ENCODE data around the gene LRRIQ1. TPM values are rescaled to one million over a fixed set of nuclear protein-coding genes. Genes with fewer than 3 reads are reported as not detected.
A peak's percentile ranks its signal among the peaks of the same experiment; 100 is the strongest.

The LRRIQ1 gene
- total and polyA plus RNA-seq, 2 of the 13 experiments (the other 11 are each of a cell fraction or from before 2014, with no cell fraction given), result not detected

DNA sequence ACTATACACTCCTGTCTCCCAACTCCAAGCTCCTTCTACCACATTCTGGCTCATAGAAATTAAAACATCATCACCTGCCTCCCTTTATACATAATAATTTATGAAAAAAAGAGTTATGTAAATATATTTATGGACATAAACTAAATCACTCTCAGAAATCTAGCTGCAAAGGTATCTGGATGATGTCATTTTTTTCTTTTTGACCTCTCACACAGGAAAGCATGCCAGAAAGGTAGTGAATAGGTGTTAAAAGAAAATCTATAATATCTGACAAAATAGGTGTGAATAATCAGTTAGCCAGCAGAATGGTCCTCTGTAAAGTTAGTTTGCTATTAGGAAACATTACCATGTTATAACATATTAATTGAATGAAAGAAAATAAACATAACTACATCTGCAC, 7.7 kb downstream of the LRRIQ1 start:
- Histone ChIP-seq H4K20me1 (ENCODE audit: insufficient read depth, low read length) (no peaks in the 10 kb centered on the region), H3K4me1 (ENCODE audit: insufficient read depth, low read length) (no peaks in the 10 kb centered on the region), H3K79me2 (ENCODE audit: insufficient read depth, low read length) (no peaks in the 10 kb centered on the region), H2AFZ (ENCODE audit: low read length) (no peak overlapping the region), H3K36me3 (replicated peaks in 1 of 2; ENCODE audit: control insufficient read depth in 1 of 2, insufficient read depth in 2 of 2, low read length in 2 of 2) (no peaks in the 10 kb centered on the region), H3K4me2 (ENCODE audit: low read depth, low read length) (no peak overlapping the region), H3K9ac (ENCODE audit: insufficient read depth, low read depth, low read length) (no peak overlapping the region), H3K27ac (ENCODE audit: extremely low read length, insufficient read depth, low read length) (no peak overlapping the region), H3K4me3 (replicated peaks in 1 of 3; ENCODE audit: insufficient read depth in 1 of 3, low read depth in 2 of 3, low read length in 3 of 3) (no peak overlapping the region), H3K27me3 (ENCODE audit: control insufficient read depth in 1 of 2, insufficient read depth in 2 of 2, low read length in 2 of 2) (no peaks in the 10 kb centered on the region), H3K9me3 (ENCODE audit: low read length) (no peaks in the 10 kb centered on the region)
- DNase-seq (ENCODE audit: low spot score) (no peak), ATAC-seq (no peak), FAIRE-seq (no peak)
- TF ChIP-seq ZNF550 (CRISPR knock-in tag; IDR thresholded peaks at IDR 0.05; ENCODE audit: borderline replicate concordance), result no peak
- peak; percentile 67; the same call in 1 of the 2 replicates for TF ChIP-seq ATF7 (IDR thresholded peaks at IDR 0.05)
- TF ChIP-seq ATF7 (CRISPR knock-in tag; IDR thresholded peaks at IDR 0.05), result no peak
- POLR2A ChIA-PET, result no interaction called here
- CTCF ChIA-PET (ENCODE audit: low intra/inter-chr PET ratio, low total read pairs), result no interaction called here
- BruUV-seq (replicated peaks), result no TSS peak
- intact Hi-C loops (cut with micrococcal nuclease; ENCODE audit: unreplicated experiment) (no loop called here), in situ Hi-C loops (cut with HindIII; ENCODE audit: extremely low pct_ligation_motif_present, low pct_unique_long_range_greater_than_20kb) (no loop called here)

DNA sequence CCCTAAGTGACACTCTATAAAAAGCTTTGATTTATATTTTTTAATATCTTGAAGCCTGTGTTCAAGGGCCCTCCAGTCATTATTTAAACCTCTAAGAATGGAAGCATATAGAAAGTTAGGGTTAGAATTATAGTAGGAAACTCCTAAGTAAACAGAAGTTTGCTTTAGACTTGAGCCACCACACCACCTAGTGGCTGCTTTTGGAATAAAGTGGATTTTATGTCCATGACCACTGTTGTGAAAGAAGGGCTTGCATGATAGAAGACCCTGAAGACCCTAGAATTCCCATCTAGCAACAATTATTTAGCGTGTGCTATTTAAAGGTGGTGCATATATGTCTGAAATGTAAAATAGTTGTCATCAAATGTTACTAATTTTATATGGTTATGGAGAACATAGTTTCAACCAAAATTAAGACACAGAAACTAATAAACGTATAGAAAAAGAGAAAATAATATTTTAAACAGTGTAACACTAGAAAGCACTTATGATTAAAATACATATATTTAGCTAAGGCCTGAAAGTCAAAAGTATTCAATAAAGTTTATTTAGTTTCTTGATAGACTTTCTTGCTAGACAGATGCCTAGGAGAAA, 21.3 kb downstream of the LRRIQ1 start:
- H2AFZ ChIP-seq (ENCODE audit: low read length), result no peak overlapping the region
- in situ Hi-C loops (cut with HindIII; ENCODE audit: extremely low pct_ligation_motif_present, low pct_unique_long_range_greater_than_20kb) (no loop called here), intact Hi-C loops (cut with micrococcal nuclease; ENCODE audit: unreplicated experiment) (loop anchor here (1.0 kb wide), 1 partner anchor 183 kb away; no protein-coding TSS in a partner anchor)
- DNase-seq (ENCODE audit: low spot score) (peak; percentile 30), FAIRE-seq (peak; percentile 55), ATAC-seq (peak; percentile 59; the same call in 2 of the 3 replicates)
- H3K36me3 ChIP-seq (replicated peaks in 1 of 2; ENCODE audit: control insufficient read depth in 1 of 2, insufficient read depth in 2 of 2, low read length in 2 of 2), result no peaks in the 10 kb centered on the region
- H3K27me3 ChIP-seq (ENCODE audit: control insufficient read depth in 1 of 2, insufficient read depth in 2 of 2, low read length in 2 of 2), result no peaks in the 10 kb centered on the region
- no peaks in the 10 kb centered on the region for H3K9me3 ChIP-seq (ENCODE audit: low read length)
- H4K20me1 ChIP-seq (ENCODE audit: insufficient read depth, low read length), result no peaks in the 10 kb centered on the region
- no peak overlapping the region for H3K4me2 ChIP-seq (ENCODE audit: low read depth, low read length)
- BruUV-seq (replicated peaks), result no TSS peak
- WGBS (ENCODE audit: low lambda C conversion rate), result 5% methylated on average over 2 of the region's 2 CpGs
- H3K27ac ChIP-seq (ENCODE audit: extremely low read length, insufficient read depth, low read length), result no peak overlapping the region
- H3K79me2 ChIP-seq (ENCODE audit: insufficient read depth, low read length), result no peaks in the 10 kb centered on the region
- H3K4me1 ChIP-seq (ENCODE audit: insufficient read depth, low read length), result no peaks in the 10 kb centered on the region
- POLR2A ChIA-PET, result no interaction called here
- TF ChIP-seq ZNF329 (CRISPR knock-in tag; IDR thresholded peaks at IDR 0.05; ENCODE audit: low read depth) (no peak), CEBPB (IDR thresholded peaks at IDR 0.05; ENCODE audit: borderline replicate concordance, low read depth, low read length) (0 out of 2 replicates have a peak, but pooled peaks have one; percentile 8), TBL1XR1 (IDR thresholded peaks at IDR 0.05; ENCODE audit: borderline replicate concordance, low read length, partially characterized antibody) (no peak), TEAD3 (CRISPR knock-in tag; optimal IDR thresholded peaks at IDR 0.05; ENCODE audit: borderline replicate concordance) (no peak), FOXA3 (CRISPR knock-in tag; IDR thresholded peaks at IDR 0.05) (peak; percentile 44; the same call in 1 of the 2 replicates), POLR2A (IDR thresholded peaks at IDR 0.05; ENCODE audit: insufficient read depth in 1 of 2, low read depth in 2 of 2, low read length in 2 of 2) (no peak), STAG1 (CRISPR knock-in tag; IDR thresholded peaks at IDR 0.05) (peak; percentile 56), ZNF570 (CRISPR knock-in tag; IDR thresholded peaks at IDR 0.05; ENCODE audit: borderline replicate concordance) (no peak), SMC3 (IDR thresholded peaks at IDR 0.05; ENCODE audit: low read length) (peak; percentile 40; the same call in 1 of the 2 replicates), FOXA1 (IDR thresholded peaks at IDR 0.05) (no peak), FOXA1 (CRISPR knock-in tag; IDR thresholded peaks at IDR 0.05) (peak; percentile 64; the same call in 1 of the 2 replicates), FIP1L1 (IDR thresholded peaks at IDR 0.05; ENCODE audit: borderline replicate concordance, insufficient read depth, low read depth, low read length) (no peak)
- TF ChIP-seq, protein P1, sequence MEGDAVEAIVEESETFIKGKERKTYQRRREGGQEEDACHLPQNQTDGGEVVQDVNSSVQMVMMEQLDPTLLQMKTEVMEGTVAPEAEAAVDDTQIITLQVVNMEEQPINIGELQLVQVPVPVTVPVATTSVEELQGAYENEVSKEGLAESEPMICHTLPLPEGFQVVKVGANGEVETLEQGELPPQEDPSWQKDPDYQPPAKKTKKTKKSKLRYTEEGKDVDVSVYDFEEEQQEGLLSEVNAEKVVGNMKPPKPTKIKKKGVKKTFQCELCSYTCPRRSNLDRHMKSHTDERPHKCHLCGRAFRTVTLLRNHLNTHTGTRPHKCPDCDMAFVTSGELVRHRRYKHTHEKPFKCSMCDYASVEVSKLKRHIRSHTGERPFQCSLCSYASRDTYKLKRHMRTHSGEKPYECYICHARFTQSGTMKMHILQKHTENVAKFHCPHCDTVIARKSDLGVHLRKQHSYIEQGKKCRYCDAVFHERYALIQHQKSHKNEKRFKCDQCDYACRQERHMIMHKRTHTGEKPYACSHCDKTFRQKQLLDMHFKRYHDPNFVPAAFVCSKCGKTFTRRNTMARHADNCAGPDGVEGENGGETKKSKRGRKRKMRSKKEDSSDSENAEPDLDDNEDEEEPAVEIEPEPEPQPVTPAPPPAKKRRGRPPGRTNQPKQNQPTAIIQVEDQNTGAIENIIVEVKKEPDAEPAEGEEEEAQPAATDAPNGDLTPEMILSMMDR (CRISPR knock-in tag; IDR thresholded peaks at IDR 0.05), result peak; percentile 64
- TF ChIP-seq, protein P2, sequence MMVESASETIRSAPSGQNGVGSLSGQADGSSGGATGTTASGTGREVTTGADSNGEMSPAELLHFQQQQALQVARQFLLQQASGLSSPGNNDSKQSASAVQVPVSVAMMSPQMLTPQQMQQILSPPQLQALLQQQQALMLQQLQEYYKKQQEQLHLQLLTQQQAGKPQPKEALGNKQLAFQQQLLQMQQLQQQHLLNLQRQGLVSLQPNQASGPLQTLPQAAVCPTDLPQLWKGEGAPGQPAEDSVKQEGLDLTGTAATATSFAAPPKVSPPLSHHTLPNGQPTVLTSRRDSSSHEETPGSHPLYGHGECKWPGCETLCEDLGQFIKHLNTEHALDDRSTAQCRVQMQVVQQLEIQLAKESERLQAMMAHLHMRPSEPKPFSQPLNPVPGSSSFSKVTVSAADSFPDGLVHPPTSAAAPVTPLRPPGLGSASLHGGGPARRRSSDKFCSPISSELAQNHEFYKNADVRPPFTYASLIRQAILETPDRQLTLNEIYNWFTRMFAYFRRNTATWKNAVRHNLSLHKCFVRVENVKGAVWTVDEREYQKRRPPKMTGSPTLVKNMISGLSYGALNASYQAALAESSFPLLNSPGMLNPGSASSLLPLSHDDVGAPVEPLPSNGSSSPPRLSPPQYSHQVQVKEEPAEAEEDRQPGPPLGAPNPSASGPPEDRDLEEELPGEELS (CRISPR knock-in tag; IDR thresholded peaks at IDR 0.05), result no peak
- CTCF ChIA-PET (ENCODE audit: low intra/inter-chr PET ratio, low total read pairs), result interaction anchor here (2.8 kb wide), 1 partner anchor 182 kb away, joined by 21 read pairs; no protein-coding TSS in a partner anchor
- H3K9ac ChIP-seq (ENCODE audit: insufficient read depth, low read depth, low read length), result no peak overlapping the region
- no peak overlapping the region for H3K4me3 ChIP-seq (replicated peaks in 1 of 3; ENCODE audit: insufficient read depth in 1 of 3, low read depth in 2 of 3, low read length in 3 of 3)
